ENCODE measurements around the gene CHRM1.

The CHRM1 gene

GRCh38 chr11:62921201-62921572 is at the start of gene CHRM1:
TSS of gene CHRM1 (minus strand) at chr11:62921363. CDS start at chr11:62911100, 10,263 bp downstream.
- no peak within 1 kb of the TSS for H3K4me3 ChIP-seq (ENCODE audit: low read length)
- no peak for DNase-seq (ENCODE audit: low read depth)
- no peak for TF ChIP-seq CTCF (conservative IDR thresholded peaks at IDR 0.05; ENCODE audit: low read depth, low read length)

- no peak for DNase-seq (ENCODE audit: low read depth)
- H3K4me3 ChIP-seq (ENCODE audit: low read length): no peak overlapping the region
- TF ChIP-seq CTCF (conservative IDR thresholded peaks at IDR 0.05; ENCODE audit: low read depth, low read length): no peak
These were observed 44.4 kb upstream of the CHRM1 start for GRCh38 chr11:62965574-62965973.

GRCh38 chr11:62962391-62962790 is 41.2 kb upstream of the CHRM1 start:
- no peak for TF ChIP-seq CTCF (conservative IDR thresholded peaks at IDR 0.05; ENCODE audit: low read depth, low read length)
- DNase-seq (ENCODE audit: low read depth): no peak
- no peak overlapping the region for H3K4me3 ChIP-seq (ENCODE audit: low read length)

- DNase-seq (ENCODE audit: low read depth): no peak
- H3K4me3 ChIP-seq (ENCODE audit: low read length): no peak overlapping the region
- no peak for TF ChIP-seq CTCF (conservative IDR thresholded peaks at IDR 0.05; ENCODE audit: low read depth, low read length)
These were observed 39.9 kb upstream of the CHRM1 start for GRCh38 chr11:62961017-62961570.

- no peak overlapping the region for H3K4me3 ChIP-seq (ENCODE audit: low read length)
- no peak for DNase-seq (ENCODE audit: low read depth)
- TF ChIP-seq CTCF (conservative IDR thresholded peaks at IDR 0.05; ENCODE audit: low read depth, low read length): no peak
These were observed 38.3 kb upstream of the CHRM1 start for GRCh38 chr11:62959422-62959980.

- no peak for DNase-seq (ENCODE audit: low read depth)
- no peak for TF ChIP-seq CTCF (conservative IDR thresholded peaks at IDR 0.05; ENCODE audit: low read depth, low read length)
- no peak overlapping the region for H3K4me3 ChIP-seq (ENCODE audit: low read length)
These were observed 37.6 kb upstream of the CHRM1 start for GRCh38 chr11:62958547-62959421.

All from retinal pigment epithelial cell (primary cell).